HG02759 (cell line): Measurements from ENCODE around the gene PRR14.
A peak's percentile ranks its signal among the peaks of the same experiment; 100 is the strongest.

Source experiments
- ATAC-seq: cut with Tn5 transposase; IDR thresholded peaks from one replicate; pipeline ENCODE4 v1.9.1; 2021; ENCODE audit warnings: mild to moderate bottlenecking, moderate library complexity; ENCODE audit not compliant: unreplicated experiment

The PRR14 gene

GRCh38 chr16:30658731-30659506 is 8.2 kb downstream of the PRR14 start:
- ATAC-seq = peak; percentile 25

- peak; percentile 1 for ATAC-seq
These were observed 9.0 kb downstream of the PRR14 start for GRCh38 chr16:30659507-30660423.

- ATAC-seq = no peak
These were observed 9.9 kb downstream of the PRR14 start for GRCh38 chr16:30660424-30661261.

GRCh38 chr16:30662449-30662848 is 11.7 kb downstream of the PRR14 start:
- no peak for ATAC-seq

GRCh38 chr16:30663038-30663437 is 12.3 kb downstream of the PRR14 start:
- ATAC-seq = no peak

- no peak for ATAC-seq
These were observed 13.1 kb downstream of the PRR14 start for GRCh38 chr16:30663820-30664219.

- ATAC-seq = no peak
These were observed 13.9 kb downstream of the PRR14 start for GRCh38 chr16:30664616-30665109.

- no peak for ATAC-seq
These were observed 14.5 kb downstream of the PRR14 start for GRCh38 chr16:30665155-30665829.

GRCh38 chr16:30665830-30666190 is 15.1 kb downstream of the PRR14 start:
- no peak for ATAC-seq

- ATAC-seq = no peak
These were observed 15.9 kb downstream of the PRR14 start for GRCh38 chr16:30666681-30667080.

- no peak for ATAC-seq
These were observed 16.7 kb downstream of the PRR14 start for GRCh38 chr16:30667361-30667905.

- ATAC-seq = no peak
These were observed 17.6 kb downstream of the PRR14 start for GRCh38 chr16:30668393-30668792.

GRCh38 chr16:30669026-30669902 is 18.5 kb downstream of the PRR14 start:
- no peak for ATAC-seq

- no peak for ATAC-seq
These were observed 19.4 kb downstream of the PRR14 start for GRCh38 chr16:30669903-30670824.

- no peak for ATAC-seq
These were observed 24.4 kb downstream of the PRR14 start for GRCh38 chr16:30675143-30675542.

GRCh38 chr16:30677931-30678585 is 27.3 kb downstream of the PRR14 start:
- ATAC-seq = no peak

GRCh38 chr16:30678586-30678970 is 27.8 kb downstream of the PRR14 start:
- ATAC-seq = no peak

- ATAC-seq = no peak
These were observed 29.6 kb downstream of the PRR14 start for GRCh38 chr16:30680326-30680725.
